HG03045 (cell line): ENCODE data around the gene KSR1.
"Not testable (repeated sequence)": the region's sequence is repeated elsewhere in the genome, so short reads cannot be mapped to it uniquely, and the experiment has no call there.

Experiments
- ATAC-seq: cut with Tn5 transposase; IDR thresholded peaks from one replicate; pipeline ENCODE4 v1.9.1; 2021; ENCODE audit warnings: mild to moderate bottlenecking, moderate library complexity; ENCODE audit not compliant: unreplicated experiment

The KSR1 gene

GRCh38 chr17:27452828-27453227 lies 3.4 kb upstream of the KSR1 start:
- no peak for ATAC-seq

- no peak for ATAC-seq
Measured at GRCh38 chr17:27453471-27453870, 2.8 kb upstream of the KSR1 start.

- no peak for ATAC-seq
Measured at GRCh38 chr17:27454089-27454488, 2.2 kb upstream of the KSR1 start.

GRCh38 chr17:27455236-27455913 lies 873 bp upstream of the KSR1 start:
- ATAC-seq: no peak

GRCh38 chr17:27456681-27457359 lies 572 bp downstream of the KSR1 start:
- no peak for ATAC-seq

- ATAC-seq: no peak
Measured at GRCh38 chr17:27457360-27457715, 1.1 kb downstream of the KSR1 start.

GRCh38 chr17:27457731-27458523 lies 1.7 kb downstream of the KSR1 start:
- ATAC-seq: no peak

- no peak for ATAC-seq
Measured at GRCh38 chr17:27458524-27458908, 2.3 kb downstream of the KSR1 start.

GRCh38 chr17:27459433-27459832 lies 3.2 kb downstream of the KSR1 start:
- ATAC-seq: no peak

- ATAC-seq: no peak
Measured at GRCh38 chr17:27460196-27460725, 4.0 kb downstream of the KSR1 start.

GRCh38 chr17:27461192-27461859 lies 5.1 kb downstream of the KSR1 start:
- ATAC-seq: no peak

GRCh38 chr17:27462149-27462548 lies 5.9 kb downstream of the KSR1 start:
- no peak for ATAC-seq

GRCh38 chr17:27462714-27463113 lies 6.5 kb downstream of the KSR1 start:
- ATAC-seq: no peak

GRCh38 chr17:27463235-27463677 lies 7.0 kb downstream of the KSR1 start:
- no peak for ATAC-seq

- not testable (repeated sequence) for ATAC-seq
Measured at GRCh38 chr17:27464019-27464418, 7.8 kb downstream of the KSR1 start.

- no peak for ATAC-seq
Measured at GRCh38 chr17:27464431-27464830, 8.2 kb downstream of the KSR1 start.

GRCh38 chr17:27465875-27466274 lies 9.6 kb downstream of the KSR1 start:
- not testable (repeated sequence) for ATAC-seq

- ATAC-seq: peak; percentile 9
Measured at GRCh38 chr17:27466376-27466742, 10.1 kb downstream of the KSR1 start.

GRCh38 chr17:27466743-27467375 lies 10.6 kb downstream of the KSR1 start:
- ATAC-seq: peak; percentile 69

- no peak for ATAC-seq
Measured at GRCh38 chr17:27469256-27469655, 13.0 kb downstream of the KSR1 start.
